ENCODE results near the gene SDSL. TPM values are rescaled to one million over a fixed set of nuclear protein-coding genes. Genes with fewer than 3 reads are reported as not detected.

Gene SDSL
- polyA plus RNA-seq, 1 donor (not counting 4 experiments of a cell fraction or from before 2014, with no cell fraction given): 1.9 TPM

- Histone ChIP-seq H3K9me1 (ENCODE audit: control insufficient read depth, extremely low read depth, insufficient read depth, low read length) (no peaks in the 10 kb centered on the region), H3K9me3 (ENCODE audit: control insufficient read depth, low read depth, low read length) (no peaks in the 10 kb centered on the region), H3K9ac (ENCODE audit: control insufficient read depth, extremely low read depth, insufficient read depth, low read length) (no peak overlapping the region), H3K27me3 (ENCODE audit: control insufficient read depth, extremely low read depth, insufficient read depth, low read length) (no peaks in the 10 kb centered on the region), H3K36me3 (ENCODE audit: control insufficient read depth in 2 of 2, extremely low read depth in 1 of 2, insufficient read depth in 2 of 2, low read length in 2 of 2) (peaks cover 0 to 29% of the 10 kb centered on the region in 2 experiments), H2AFZ (ENCODE audit: control insufficient read depth, low read length) (no peak overlapping the region), H3K4me1 (ENCODE audit: control insufficient read depth, extremely low read depth, insufficient read depth, low read length) (no peaks in the 10 kb centered on the region), H3K79me2 (ENCODE audit: control insufficient read depth, insufficient read depth, low read length) (no peaks in the 10 kb centered on the region), H3K27ac (ENCODE audit: control insufficient read depth, insufficient read depth, low read length) (no peak overlapping the region), H4K20me1 (ENCODE audit: control insufficient read depth, extremely low read depth, insufficient read depth, low read length) (no peaks in the 10 kb centered on the region), H3K4me3 (ENCODE audit: control insufficient read depth in 2 of 3, extremely low read depth in 1 of 3, insufficient read depth in 2 of 3, low read depth in 1 of 3, low read length in 3 of 3) (no peak overlapping the region), H3K4me2 (ENCODE audit: control insufficient read depth, extremely low read depth, insufficient read depth, low read depth, low read length) (no peak overlapping the region)
- dilution Hi-C loops (cut with MboI; ENCODE audit: extremely low pct_ligation_motif_present, low sequenced_read_pairs): no loop called here
- FAIRE-seq (no peak), DNase-seq (ENCODE audit: low read depth, low spot score) (no peak)
- TF ChIP-seq EZH2 (IDR thresholded peaks at IDR 0.05; ENCODE audit: low read length) (no peak), CTCF (optimal IDR thresholded peaks at IDR 0.05 in 1 of 3, IDR thresholded peaks at IDR 0.05 in 1 of 3, conservative IDR thresholded peaks at IDR 0.05 in 1 of 3; ENCODE audit: extremely low read depth in 1 of 3, insufficient read depth in 2 of 3, low read length in 3 of 3) (no peak)
Measured at GRCh38 chr12:113387631-113388030, 34.5 kb upstream of the SDSL start.

GRCh38 chr12:113388351-113388750 lies 33.8 kb upstream of the SDSL start:
- FAIRE-seq: no peak

More at GRCh38 chr12:113388351-113388750, 33.8 kb upstream of the SDSL start:
- H3K27me3 ChIP-seq (ENCODE audit: control insufficient read depth, extremely low read depth, insufficient read depth, low read length): no peaks in the 10 kb centered on the region
- no peaks in the 10 kb centered on the region for H3K9me1 ChIP-seq (ENCODE audit: control insufficient read depth, extremely low read depth, insufficient read depth, low read length)
- no peak for DNase-seq (ENCODE audit: low read depth, low spot score)
- H3K27ac ChIP-seq (ENCODE audit: control insufficient read depth, insufficient read depth, low read length): no peak overlapping the region
- TF ChIP-seq CTCF (optimal IDR thresholded peaks at IDR 0.05 in 1 of 3, IDR thresholded peaks at IDR 0.05 in 1 of 3, conservative IDR thresholded peaks at IDR 0.05 in 1 of 3; ENCODE audit: extremely low read depth in 1 of 3, insufficient read depth in 2 of 3, low read length in 3 of 3) (no peak), EZH2 (IDR thresholded peaks at IDR 0.05; ENCODE audit: low read length) (no peak)
- H3K79me2 ChIP-seq (ENCODE audit: control insufficient read depth, insufficient read depth, low read length): no peaks in the 10 kb centered on the region
- H3K4me3 ChIP-seq (ENCODE audit: control insufficient read depth in 2 of 3, extremely low read depth in 1 of 3, insufficient read depth in 2 of 3, low read depth in 1 of 3, low read length in 3 of 3): no peak overlapping the region
- H3K9ac ChIP-seq (ENCODE audit: control insufficient read depth, extremely low read depth, insufficient read depth, low read length): no peak overlapping the region
- no peaks in the 10 kb centered on the region for H3K4me1 ChIP-seq (ENCODE audit: control insufficient read depth, extremely low read depth, insufficient read depth, low read length)
- H3K9me3 ChIP-seq (ENCODE audit: control insufficient read depth, low read depth, low read length): no peaks in the 10 kb centered on the region
- H4K20me1 ChIP-seq (ENCODE audit: control insufficient read depth, extremely low read depth, insufficient read depth, low read length): no peaks in the 10 kb centered on the region
- peaks cover 0 to 25% of the 10 kb centered on the region in 2 experiments for H3K36me3 ChIP-seq (ENCODE audit: control insufficient read depth in 2 of 2, extremely low read depth in 1 of 2, insufficient read depth in 2 of 2, low read length in 2 of 2)
- dilution Hi-C loops (cut with MboI; ENCODE audit: extremely low pct_ligation_motif_present, low sequenced_read_pairs): no loop called here
- no peak overlapping the region for H2AFZ ChIP-seq (ENCODE audit: control insufficient read depth, low read length)
- no peak overlapping the region for H3K4me2 ChIP-seq (ENCODE audit: control insufficient read depth, extremely low read depth, insufficient read depth, low read depth, low read length)
